ENCODE data around the gene SULT2B1.
A peak's percentile ranks its signal among the peaks of the same experiment; 100 is the strongest.
"Not testable (repeated sequence)": the region's sequence is repeated elsewhere in the genome, so short reads cannot be mapped to it uniquely, and the experiment has no call there.

SULT2B1 gene

GRCh38 chr19:48624067-48624594 is 72.2 kb downstream of the SULT2B1 start:
- peak; percentile 97 for DNase-seq

GRCh38 chr19:48624791-48625723 is 73.1 kb downstream of the SULT2B1 start:
- no peak for DNase-seq

GRCh38 chr19:48625891-48626327 is 73.9 kb downstream of the SULT2B1 start:
- no peak for DNase-seq

- no peak for DNase-seq
Observed at GRCh38 chr19:48627201-48627864, 75.4 kb downstream of the SULT2B1 start.

GRCh38 chr19:48627865-48628314 is 75.9 kb downstream of the SULT2B1 start:
- DNase-seq, result no peak

GRCh38 chr19:48628486-48629296 is 76.7 kb downstream of the SULT2B1 start:
- DNase-seq, result no peak

GRCh38 chr19:48629297-48629598 is 77.3 kb downstream of the SULT2B1 start:
- DNase-seq, result no peak

- no peak for DNase-seq
Observed at GRCh38 chr19:48629599-48630295, 77.8 kb downstream of the SULT2B1 start.

GRCh38 chr19:48630296-48631063 is 78.5 kb downstream of the SULT2B1 start:
- no peak for DNase-seq

- no peak for DNase-seq
Observed at GRCh38 chr19:48631225-48631624, 79.3 kb downstream of the SULT2B1 start.

- not testable (repeated sequence) for DNase-seq
Observed at GRCh38 chr19:48632286-48632685, 80.3 kb downstream of the SULT2B1 start.

- no peak for DNase-seq
Observed at GRCh38 chr19:48632692-48633147, 80.7 kb downstream of the SULT2B1 start.

- no peak for DNase-seq
Observed at GRCh38 chr19:48633148-48634035, 81.4 kb downstream of the SULT2B1 start.

GRCh38 chr19:48634036-48634342 is 82.0 kb downstream of the SULT2B1 start:
- no peak for DNase-seq

GRCh38 chr19:48634424-48635262 is 82.7 kb downstream of the SULT2B1 start:
- peak; percentile 63 for DNase-seq

- no peak for DNase-seq
Observed at GRCh38 chr19:48635263-48635965, 83.4 kb downstream of the SULT2B1 start.

GRCh38 chr19:48635966-48636858 is 84.2 kb downstream of the SULT2B1 start:
- DNase-seq, result no peak

All from amniotic stem cell (primary cell).